ENCODE results near the gene CYP27B1.

CYP27B1 gene

GRCh38 chr12:57783466-57783801, 16.6 kb upstream of the CYP27B1 start:
- Histone ChIP-seq H3K4me3 (ENCODE audit: low read depth, low read length, poor library complexity, severe bottlenecking) (peak overlapping the region; percentile 94), H3K9me3 (ENCODE audit: low read length) (no peaks in the 10 kb centered on the region), H2AFZ (ENCODE audit: low read length) (no peak overlapping the region), H3K27ac (ENCODE audit: low read depth, low read length, poor library complexity, severe bottlenecking) (no peak overlapping the region), H3F3A (ENCODE audit: insufficient read depth, low read length) (no peaks in the 10 kb centered on the region), H3K9me2 (ENCODE audit: low read depth, low read length) (no peaks in the 10 kb centered on the region), H3K27me3 (ENCODE audit: insufficient read depth, low read length) (no peaks in the 10 kb centered on the region), H3K79me2 (ENCODE audit: insufficient read depth, low read length) (peaks cover 12% of the 10 kb centered on the region), H3K9ac (ENCODE audit: low read length) (peak overlapping the region; percentile 91), H4K20me1 (ENCODE audit: insufficient read depth, low read length) (no peaks in the 10 kb centered on the region), H3K4me1 (ENCODE audit: insufficient read depth, low read length, severe bottlenecking) (peaks cover 16% of the 10 kb centered on the region), H3K4me2 (ENCODE audit: low read length) (peak overlapping the region; percentile 84), H3K36me3 (ENCODE audit: insufficient read depth, low read length) (peaks cover 33% of the 10 kb centered on the region)
- TF ChIP-seq, protein P1, sequence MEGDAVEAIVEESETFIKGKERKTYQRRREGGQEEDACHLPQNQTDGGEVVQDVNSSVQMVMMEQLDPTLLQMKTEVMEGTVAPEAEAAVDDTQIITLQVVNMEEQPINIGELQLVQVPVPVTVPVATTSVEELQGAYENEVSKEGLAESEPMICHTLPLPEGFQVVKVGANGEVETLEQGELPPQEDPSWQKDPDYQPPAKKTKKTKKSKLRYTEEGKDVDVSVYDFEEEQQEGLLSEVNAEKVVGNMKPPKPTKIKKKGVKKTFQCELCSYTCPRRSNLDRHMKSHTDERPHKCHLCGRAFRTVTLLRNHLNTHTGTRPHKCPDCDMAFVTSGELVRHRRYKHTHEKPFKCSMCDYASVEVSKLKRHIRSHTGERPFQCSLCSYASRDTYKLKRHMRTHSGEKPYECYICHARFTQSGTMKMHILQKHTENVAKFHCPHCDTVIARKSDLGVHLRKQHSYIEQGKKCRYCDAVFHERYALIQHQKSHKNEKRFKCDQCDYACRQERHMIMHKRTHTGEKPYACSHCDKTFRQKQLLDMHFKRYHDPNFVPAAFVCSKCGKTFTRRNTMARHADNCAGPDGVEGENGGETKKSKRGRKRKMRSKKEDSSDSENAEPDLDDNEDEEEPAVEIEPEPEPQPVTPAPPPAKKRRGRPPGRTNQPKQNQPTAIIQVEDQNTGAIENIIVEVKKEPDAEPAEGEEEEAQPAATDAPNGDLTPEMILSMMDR (IDR thresholded peaks at IDR 0.05; ENCODE audit: low read length), result no peak
- no peak for TF ChIP-seq EZH2 (IDR thresholded peaks at IDR 0.05; ENCODE audit: borderline replicate concordance, low read length)

GRCh38 chr12:57782608-57783465, 16.0 kb upstream of the CYP27B1 start, which contains the start of gene TSFM:
Gene TSFM (plus strand): TSS chr12:57782787. CDS start chr12:57782802, 15 bp downstream.
- peaks cover 27% of the 10 kb centered on the region for H3K36me3 ChIP-seq (ENCODE audit: insufficient read depth, low read length)
- no peaks in the 10 kb centered on the region for H3K9me3 ChIP-seq (ENCODE audit: low read length)
- peak within 1 kb of the TSS; percentile 84 for H3K4me2 ChIP-seq (ENCODE audit: low read length)
- no peaks in the 10 kb centered on the region for H3K9me2 ChIP-seq (ENCODE audit: low read depth, low read length)
- peak within 1 kb of the TSS; percentile 94 for H3K4me3 ChIP-seq (ENCODE audit: low read depth, low read length, poor library complexity, severe bottlenecking)
- peaks cover 12% of the 10 kb centered on the region for H3K79me2 ChIP-seq (ENCODE audit: insufficient read depth, low read length)
- H3K27me3 ChIP-seq (ENCODE audit: insufficient read depth, low read length), result no peaks in the 10 kb centered on the region
- peaks cover 16% of the 10 kb centered on the region for H3K4me1 ChIP-seq (ENCODE audit: insufficient read depth, low read length, severe bottlenecking)
- no peak within 1 kb of the TSS for H2AFZ ChIP-seq (ENCODE audit: low read length)
- no peak within 1 kb of the TSS for H3K27ac ChIP-seq (ENCODE audit: low read depth, low read length, poor library complexity, severe bottlenecking)
- H3F3A ChIP-seq (ENCODE audit: insufficient read depth, low read length), result no peaks in the 10 kb centered on the region
- no peaks in the 10 kb centered on the region for H4K20me1 ChIP-seq (ENCODE audit: insufficient read depth, low read length)
- H3K9ac ChIP-seq (ENCODE audit: low read length), result peak within 1 kb of the TSS; percentile 91
- no peak for TF ChIP-seq EZH2 (IDR thresholded peaks at IDR 0.05; ENCODE audit: borderline replicate concordance, low read length)
- TF ChIP-seq, protein P1 (IDR thresholded peaks at IDR 0.05; ENCODE audit: low read length), result peak; percentile 89

DNA sequence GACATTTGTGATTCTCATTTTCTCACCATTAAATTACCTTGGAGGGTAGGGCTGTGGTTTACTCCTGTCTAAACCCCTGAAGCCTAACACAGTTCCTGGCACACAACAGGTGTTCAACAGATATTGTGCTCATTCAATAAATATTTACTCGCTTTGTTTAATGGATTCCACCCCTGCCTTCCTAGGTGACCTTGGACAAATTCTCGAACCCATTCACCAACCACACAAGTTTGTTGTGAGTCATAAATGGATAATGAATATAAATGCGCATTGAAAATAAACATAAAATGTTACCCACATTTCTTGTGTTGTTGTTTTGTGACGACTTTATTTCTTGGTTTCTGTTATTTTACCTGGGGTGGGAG, 15.3 kb upstream of the CYP27B1 start:
- TF ChIP-seq, protein P1 (IDR thresholded peaks at IDR 0.05; ENCODE audit: low read length), result no peak
- no peak for TF ChIP-seq EZH2 (IDR thresholded peaks at IDR 0.05; ENCODE audit: borderline replicate concordance, low read length)
- Histone ChIP-seq H3F3A (ENCODE audit: insufficient read depth, low read length) (no peaks in the 10 kb centered on the region), H3K9me3 (ENCODE audit: low read length) (no peaks in the 10 kb centered on the region), H3K9me2 (ENCODE audit: low read depth, low read length) (no peaks in the 10 kb centered on the region), H3K4me2 (ENCODE audit: low read length) (peak overlapping the region; percentile 31; the same call in 1 of the 2 replicates), H4K20me1 (ENCODE audit: insufficient read depth, low read length) (no peaks in the 10 kb centered on the region), H2AFZ (ENCODE audit: low read length) (no peak overlapping the region), H3K27ac (ENCODE audit: low read depth, low read length, poor library complexity, severe bottlenecking) (no peak overlapping the region), H3K27me3 (ENCODE audit: insufficient read depth, low read length) (no peaks in the 10 kb centered on the region), H3K4me3 (ENCODE audit: low read depth, low read length, poor library complexity, severe bottlenecking) (peak overlapping the region; percentile 94), H3K79me2 (ENCODE audit: insufficient read depth, low read length) (peaks cover 12% of the 10 kb centered on the region), H3K4me1 (ENCODE audit: insufficient read depth, low read length, severe bottlenecking) (peaks cover 16% of the 10 kb centered on the region), H3K36me3 (ENCODE audit: insufficient read depth, low read length) (peaks cover 20% of the 10 kb centered on the region), H3K9ac (ENCODE audit: low read length) (no peak overlapping the region; the same call in 1 of the 2 replicates)

Measured in OCI-LY1 (cell line).